PC-9 (cell line): ENCODE data around the gene GBP3. TPM values are rescaled to one million over a fixed set of nuclear protein-coding genes. Genes with fewer than 3 reads are reported as not detected.
"Not testable (repeated sequence)": the region's sequence is repeated elsewhere in the genome, so short reads cannot be mapped to it uniquely, and the experiment has no call there.

Source experiments
- BruUV-seq: library from RNA; stranded (reverse); fragments of 400-500 nt; replicated peaks from 2 replicates; lab custom pipeline; 2021; lab: Mats Ljungman, UMichigan
- CTCF ChIA-PET: fragments of 300-600 bp; sonication (Branson Sonifier 250); formaldehyde crosslinking; loops from one replicate; lab custom pipeline; 2022; ENCODE audit warnings: antibody characterized with exemption; lab: Charles Lee
- POLR2A ChIA-PET: fragments of 300-600 bp; sonication (Branson Sonifier 250); formaldehyde crosslinking; loops from one replicate; lab custom pipeline; 2022; ENCODE audit warnings: antibody characterized with exemption; ENCODE audit not compliant: unreplicated experiment; lab: Charles Lee
- DNase-seq, 2 experiments: peaks; one replicate each; pipeline versions ENCODE4 v3.0.0 to v3.0.0-alpha.2; 2015 to 2022; ENCODE audit warnings: mixed read lengths in 1 of 2
- H2AFZ ChIP-seq: fragments of 200-600 bp; sonication (generic); 2 replicates; pipeline ENCODE4 v1.8.1; 2017; ENCODE audit warnings: antibody characterized with exemption
- H3F3A ChIP-seq: fragments of 200-600 bp; sonication (generic); 2 replicates; pipeline ENCODE4 v1.8.1; 2017; ENCODE audit warnings: antibody characterized with exemption, mild to moderate bottlenecking, low read depth; ENCODE audit not compliant: insufficient read depth
- H3K27ac ChIP-seq: fragments of 200-600 bp; sonication (generic); 2 replicates; pipeline ENCODE4 v1.6.1; 2016; ENCODE audit warnings: mixed run types
- H3K27me3 ChIP-seq: fragments of 200-600 bp; sonication (generic); 2 replicates; pipeline ENCODE4 v1.6.1; 2016; ENCODE audit warnings: low read depth, mixed run types; ENCODE audit not compliant: insufficient read depth
- H3K36me3 ChIP-seq: fragments of 200-600 bp; sonication (generic); 2 replicates; pipeline ENCODE4 v1.6.1; 2016; ENCODE audit warnings: low read depth, mixed run types
- H3K4me1 ChIP-seq: fragments of 200-600 bp; sonication (generic); replicated peaks from 2 replicates; pipeline ENCODE4 v1.6.1; 2016; ENCODE audit warnings: mixed run types; ENCODE audit not compliant: insufficient read depth
- H3K4me2 ChIP-seq: fragments of 200-600 bp; sonication (generic); 2 replicates; pipeline ENCODE4 v1.6.1; 2017; ENCODE audit warnings: mixed run types
- H3K4me3 ChIP-seq: fragments of 200-600 bp; sonication (generic); 2 replicates; pipeline ENCODE4 v1.6.1; 2016; ENCODE audit warnings: mixed run types
- H3K79me2 ChIP-seq: fragments of 200-600 bp; sonication (generic); 2 replicates; pipeline ENCODE4 v1.6.1; 2017; ENCODE audit warnings: low read depth, mixed run types
- H3K9me2 ChIP-seq: fragments of 200-600 bp; sonication (generic); 2 replicates; pipeline ENCODE4 v1.8.1; 2017; ENCODE audit warnings: mild to moderate bottlenecking; ENCODE audit not compliant: insufficient read depth
- H3K9me3 ChIP-seq: fragments of 200-600 bp; sonication (generic); 2 replicates; pipeline ENCODE4 v1.8.1; 2016; ENCODE audit warnings: low read depth; ENCODE audit not compliant: insufficient read depth
- H4K20me1 ChIP-seq: fragments of 200-600 bp; sonication (generic); 2 replicates; pipeline ENCODE4 v1.8.1; 2017; ENCODE audit not compliant: insufficient read depth
- CTCF ChIP-seq: fragments of 200-600 bp; sonication (generic); conservative IDR thresholded peaks from 2 replicates; pipeline ENCODE4 v1.6.1; 2017; ENCODE audit warnings: mixed run types, antibody characterized with exemption, mild to moderate bottlenecking, moderate library complexity
- EZH2 ChIP-seq: fragments of 200-600 bp; sonication (generic); IDR thresholded peaks from 2 replicates; pipeline ENCODE4 v1.8.0; 2017; ENCODE audit warnings: antibody characterized with exemption, low read depth
- intact Hi-C: fragments of 100-400 bp; cut with micrococcal nuclease; formaldehyde crosslinking; loops from one replicate; pipeline ENCODE4 v1.10.0; 2022; ENCODE audit not compliant: unreplicated experiment
- total RNA-seq: library from RNA; stranded (reverse); gene quantifications from 2 replicates; pipeline ENCODE4 v1.2.3, GENCODE V29; 2021

The GBP3 gene
- total RNA-seq, 1 experiment from 2014 or later, result 22.6 TPM

- Histone ChIP-seq H3K27me3 (no peaks in the 10 kb centered on the region), H3K4me3 (no peak overlapping the region), H3K27ac (no peak overlapping the region), H3K4me2 (no peak overlapping the region), H3K4me1 (no peaks in the 10 kb centered on the region), H3K79me2 (no peaks in the 10 kb centered on the region), H3K36me3 (no peaks in the 10 kb centered on the region), H4K20me1 (no peaks in the 10 kb centered on the region), H3F3A (no peaks in the 10 kb centered on the region), H2AFZ (no peak overlapping the region), H3K9me3 (no peaks in the 10 kb centered on the region; the same call in 1 of the 2 replicates), H3K9me2 (0 out of 2 replicates have a peak, but pooled peaks cover 3% of the 10 kb centered on the region)
- DNase-seq, result no peak
- BruUV-seq, result no TSS peak
- TF ChIP-seq CTCF (no peak), EZH2 (no peak)
- ChIA-PET CTCF (no interaction called here), POLR2A (no interaction called here)
- intact Hi-C loops, result no loop called here
Measured at GRCh38 chr1:89035080-89035479, 12.4 kb upstream of the GBP3 start.

- H3K4me2 ChIP-seq, BruUV-seq, CTCF ChIA-PET: not testable (repeated sequence)
Measured at GRCh38 chr1:89034004-89034403, 11.3 kb upstream of the GBP3 start.

GRCh38 chr1:89029051-89029450 lies 6.4 kb upstream of the GBP3 start:
- H3K9me2 ChIP-seq, POLR2A ChIA-PET, H3K4me3 ChIP-seq, H3K79me2 ChIP-seq, CTCF ChIA-PET, intact Hi-C loops, H3K4me2 ChIP-seq, H3K36me3 ChIP-seq, DNase-seq, H3K9me3 ChIP-seq, H3K4me1 ChIP-seq, H2AFZ ChIP-seq, H3F3A ChIP-seq, H3K27ac ChIP-seq, H4K20me1 ChIP-seq, BruUV-seq, H3K27me3 ChIP-seq: not testable (repeated sequence)

More at GRCh38 chr1:89034004-89034403, 11.3 kb upstream of the GBP3 start:
- H3K27me3 ChIP-seq, H3K4me1 ChIP-seq, H2AFZ ChIP-seq, H4K20me1 ChIP-seq, H3K4me3 ChIP-seq, H3K79me2 ChIP-seq, H3F3A ChIP-seq, intact Hi-C loops, H3K9me2 ChIP-seq, POLR2A ChIA-PET, H3K36me3 ChIP-seq, H3K9me3 ChIP-seq, DNase-seq, H3K27ac ChIP-seq: not testable (repeated sequence)

GRCh38 chr1:89025928-89026327 lies 3.3 kb upstream of the GBP3 start:
- no peaks in the 10 kb centered on the region for H3K36me3 ChIP-seq
- no TSS peak for BruUV-seq
- no peak for TF ChIP-seq EZH2
- TF ChIP-seq CTCF, result no peak
- peaks cover 21% of the 10 kb centered on the region for H3K4me1 ChIP-seq
- POLR2A ChIA-PET, result no interaction called here
- no peak overlapping the region for H3K4me2 ChIP-seq
- DNase-seq, result no peak
- no peak overlapping the region for H2AFZ ChIP-seq
- no peaks in the 10 kb centered on the region for H4K20me1 ChIP-seq
- H3K27ac ChIP-seq, result no peak overlapping the region
- no peaks in the 10 kb centered on the region for H3K9me3 ChIP-seq
- no peak overlapping the region for H3K4me3 ChIP-seq
- H3F3A ChIP-seq, result peaks cover 19% of the 10 kb centered on the region
- intact Hi-C loops, result no loop called here
- H3K27me3 ChIP-seq, result no peaks in the 10 kb centered on the region
- peaks cover 7% of the 10 kb centered on the region; the same call in 1 of the 2 replicates for H3K79me2 ChIP-seq
- CTCF ChIA-PET, result no interaction called here
- H3K9me2 ChIP-seq, result no peaks in the 10 kb centered on the region
